Caco-2 (cell line): Measurements from ENCODE around the gene ELL. TPM values are rescaled to one million over a fixed set of nuclear protein-coding genes. Genes with fewer than 3 reads are reported as not detected.

Source experiments
- BruUV-seq: library from RNA; stranded (reverse); fragments of 400-500 nt; replicated peaks from 2 replicates; lab custom pipeline; 2021; lab: Mats Ljungman, UMichigan
- CTCF ChIA-PET: fragments of 300-600 bp; sonication (Branson Sonifier 250); formaldehyde crosslinking; loops from one replicate; lab custom pipeline; 2022; ENCODE audit warnings: antibody characterized with exemption; lab: Charles Lee
- POLR2A ChIA-PET: fragments of 300-600 bp; sonication (Branson Sonifier 250); formaldehyde crosslinking; loops from one replicate; lab custom pipeline; 2022; ENCODE audit warnings: antibody characterized with exemption; lab: Charles Lee
- DNase-seq, 2 experiments: peaks; one replicate each; pipeline versions ENCODE4 v3.0.0 to v3.0.0-alpha.2; 2020 to 2022
- H3K27me3 ChIP-seq: replicated peaks from 2 replicates; pipeline ENCODE4 v1.6.0; 2011; ENCODE audit warnings: low read length; ENCODE audit not compliant: control insufficient read depth, insufficient read depth
- H3K36me3 ChIP-seq: 2 replicates; pipeline ENCODE4 v1.5.1; 2011; ENCODE audit warnings: low read length; ENCODE audit not compliant: control insufficient read depth, insufficient read depth
- H3K4me1 ChIP-seq: fragments of 250-450 bp; sonication (Bioruptor Pico); 2 replicates; pipeline ENCODE4 v1.5.1; 2020; ENCODE audit warnings: mild to moderate bottlenecking
- H3K4me3 ChIP-seq: 2 replicates; pipeline ENCODE4 v1.5.1; 2011; ENCODE audit warnings: low read depth, mild to moderate bottlenecking, control low read depth, low read length
- H3K9me3 ChIP-seq: fragments of 250-450 bp; sonication (Bioruptor Pico); 2 replicates; pipeline ENCODE4 v1.5.1; 2020; ENCODE audit warnings: mild to moderate bottlenecking, moderate library complexity
- H3K27ac Mint-ChIP-seq: one replicate; pipeline ENCODE4 v1.8.0; 2022; ENCODE audit warnings: mixed read lengths; ENCODE audit not compliant: unreplicated experiment
- H3K27me3 Mint-ChIP-seq: one replicate; pipeline ENCODE4 v1.8.0; 2022; ENCODE audit warnings: mixed read lengths; ENCODE audit not compliant: insufficient read depth, unreplicated experiment
- H3K36me3 Mint-ChIP-seq: one replicate; pipeline ENCODE4 v1.8.0; 2022; ENCODE audit warnings: mild to moderate bottlenecking, mixed read lengths; ENCODE audit not compliant: insufficient read depth, unreplicated experiment
- H3K4me1 Mint-ChIP-seq: one replicate; pipeline ENCODE4 v1.8.0; 2022; ENCODE audit warnings: low read depth, mixed read lengths; ENCODE audit not compliant: unreplicated experiment
- H3K4me3 Mint-ChIP-seq: one replicate; pipeline ENCODE4 v1.8.0; 2022; ENCODE audit warnings: mild to moderate bottlenecking, moderate library complexity, mixed read lengths; ENCODE audit not compliant: unreplicated experiment
- H3K9me3 Mint-ChIP-seq: one replicate; pipeline ENCODE4 v1.8.0; 2022; ENCODE audit warnings: mixed read lengths; ENCODE audit not compliant: unreplicated experiment
- intact Hi-C: fragments of 100-400 bp; cut with micrococcal nuclease; formaldehyde crosslinking; loops from one replicate; pipeline ENCODE4 v1.10.0; 2022; ENCODE audit not compliant: unreplicated experiment
- total RNA-seq: library from RNA; stranded (reverse); gene quantifications from 2 replicates; pipeline ENCODE4 v1.2.3, GENCODE V29; 2022
- TF ChIP-seq, protein P1 (sequence below), 2 experiments: fragments of 200-600 bp in 1 of 2; IDR thresholded peaks; 1 replicate in 1 of 2; 2 replicates in 1 of 2; pipeline versions ENCODE4 v1.5.1 to v1.8.0; 2011 to 2022; ENCODE audit warnings: antibody characterized with exemption in 1 of 2, control low read depth in 1 of 2, inconsistent platforms in 1 of 2, low read depth in 1 of 2, low read length in 1 of 2, mild to moderate bottlenecking in 1 of 2, moderate library complexity in 1 of 2; ENCODE audit not compliant: insufficient read depth in 1 of 2, severe bottlenecking in 1 of 2, unreplicated experiment in 1 of 2

ELL gene
- total RNA-seq, 1 experiment from 2014 or later: 12.1 TPM

DNA sequence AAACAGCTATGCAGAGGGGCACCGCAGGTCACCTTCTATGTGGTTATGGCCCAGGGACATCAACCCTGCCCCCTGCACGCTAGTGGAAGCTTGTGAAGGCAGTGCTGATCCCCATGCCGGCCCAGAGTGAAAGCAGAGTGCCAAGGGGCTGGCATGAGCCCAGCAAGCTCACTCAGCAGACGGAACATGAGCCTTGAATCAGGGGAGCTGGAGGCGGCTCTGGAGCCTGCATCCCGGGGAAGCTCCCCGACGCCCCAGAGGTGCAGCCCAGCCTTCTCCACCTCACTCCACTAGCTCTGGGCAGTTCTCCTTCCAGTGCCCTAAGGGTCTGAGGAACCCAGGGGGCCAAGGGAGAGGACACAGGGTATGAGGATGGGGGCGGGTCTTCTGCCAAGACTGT lies 64.9 kb downstream of the ELL start:
- intact Hi-C loops: no loop called here
- Histone ChIP-seq H3K27me3 (no peaks in the 10 kb centered on the region), H3K36me3 (peaks cover 4% of the 10 kb centered on the region), H3K4me3 (no peak overlapping the region), H3K4me1 (peaks cover 28% of the 10 kb centered on the region), H3K9me3 (no peaks in the 10 kb centered on the region)
- no peak overlapping the region for H3K4me3 Mint-ChIP-seq
- TF ChIP-seq, protein P1, sequence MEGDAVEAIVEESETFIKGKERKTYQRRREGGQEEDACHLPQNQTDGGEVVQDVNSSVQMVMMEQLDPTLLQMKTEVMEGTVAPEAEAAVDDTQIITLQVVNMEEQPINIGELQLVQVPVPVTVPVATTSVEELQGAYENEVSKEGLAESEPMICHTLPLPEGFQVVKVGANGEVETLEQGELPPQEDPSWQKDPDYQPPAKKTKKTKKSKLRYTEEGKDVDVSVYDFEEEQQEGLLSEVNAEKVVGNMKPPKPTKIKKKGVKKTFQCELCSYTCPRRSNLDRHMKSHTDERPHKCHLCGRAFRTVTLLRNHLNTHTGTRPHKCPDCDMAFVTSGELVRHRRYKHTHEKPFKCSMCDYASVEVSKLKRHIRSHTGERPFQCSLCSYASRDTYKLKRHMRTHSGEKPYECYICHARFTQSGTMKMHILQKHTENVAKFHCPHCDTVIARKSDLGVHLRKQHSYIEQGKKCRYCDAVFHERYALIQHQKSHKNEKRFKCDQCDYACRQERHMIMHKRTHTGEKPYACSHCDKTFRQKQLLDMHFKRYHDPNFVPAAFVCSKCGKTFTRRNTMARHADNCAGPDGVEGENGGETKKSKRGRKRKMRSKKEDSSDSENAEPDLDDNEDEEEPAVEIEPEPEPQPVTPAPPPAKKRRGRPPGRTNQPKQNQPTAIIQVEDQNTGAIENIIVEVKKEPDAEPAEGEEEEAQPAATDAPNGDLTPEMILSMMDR (IDR thresholded peaks at IDR 0.05; ENCODE audit: insufficient read depth in 1 of 2, low read depth in 1 of 2, low read length in 1 of 2, severe bottlenecking in 1 of 2, unreplicated experiment in 1 of 2): no peak
- no peak for DNase-seq
- ChIA-PET CTCF (no interaction called here), POLR2A (interaction anchor here (0.6 kb wide), 1 partner anchor 10 kb away, joined by 4 read pairs; no protein-coding TSS in a partner anchor)
- H3K9me3 Mint-ChIP-seq: no peaks in the 10 kb centered on the region
- no TSS peak for BruUV-seq
- H3K36me3 Mint-ChIP-seq: peaks cover 22% of the 10 kb centered on the region
- H3K4me1 Mint-ChIP-seq: peaks cover 4% of the 10 kb centered on the region
- H3K27me3 Mint-ChIP-seq: no peaks in the 10 kb centered on the region
- H3K27ac Mint-ChIP-seq: no peak overlapping the region

DNA sequence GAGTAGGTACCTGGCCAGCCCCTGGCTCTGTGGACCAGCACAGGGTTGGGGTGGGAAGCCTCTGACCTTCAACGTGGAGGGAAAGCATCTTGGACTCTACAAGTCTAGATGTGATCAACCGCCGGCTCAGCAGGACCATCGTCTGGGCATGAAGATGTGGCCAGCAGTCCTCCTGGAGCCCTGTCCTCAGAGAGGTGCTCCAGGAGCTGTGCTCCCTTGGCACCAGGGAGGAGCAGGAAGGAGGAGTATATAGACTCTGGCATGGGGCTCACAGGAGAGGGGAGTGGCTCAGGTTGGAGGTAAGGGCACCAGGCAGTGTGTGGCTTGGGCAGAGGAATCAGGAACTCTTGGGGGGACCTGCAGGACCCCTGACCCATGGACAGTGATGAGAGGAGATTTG lies 65.6 kb downstream of the ELL start:
- CTCF ChIA-PET: no interaction called here
- peaks cover 2% of the 10 kb centered on the region for H3K36me3 ChIP-seq
- Mint-ChIP-seq H3K4me3 (no peak overlapping the region), H3K9me3 (no peaks in the 10 kb centered on the region), H3K36me3 (peaks cover 16% of the 10 kb centered on the region), H3K27ac (no peak overlapping the region), H3K27me3 (no peaks in the 10 kb centered on the region), H3K4me1 (peaks cover 4% of the 10 kb centered on the region)
- no TSS peak for BruUV-seq
- POLR2A ChIA-PET: no interaction called here
- H3K4me3 ChIP-seq: no peak overlapping the region
- no peaks in the 10 kb centered on the region for H3K27me3 ChIP-seq
- TF ChIP-seq, protein P1 (IDR thresholded peaks at IDR 0.05; ENCODE audit: insufficient read depth in 1 of 2, low read depth in 1 of 2, low read length in 1 of 2, severe bottlenecking in 1 of 2, unreplicated experiment in 1 of 2): no peak
- intact Hi-C loops: no loop called here
- no peak for DNase-seq
- H3K9me3 ChIP-seq: no peaks in the 10 kb centered on the region
- H3K4me1 ChIP-seq: peaks cover 23% of the 10 kb centered on the region

- Histone ChIP-seq H3K4me3 (no peak overlapping the region), H3K36me3 (peaks cover 2% of the 10 kb centered on the region), H3K4me1 (no peaks in the 10 kb centered on the region), H3K9me3 (no peaks in the 10 kb centered on the region), H3K27me3 (no peaks in the 10 kb centered on the region)
- ChIA-PET CTCF (no interaction called here), POLR2A (no interaction called here)
- Mint-ChIP-seq H3K36me3 (peaks cover 30% of the 10 kb centered on the region), H3K4me3 (no peak overlapping the region), H3K4me1 (peaks cover 4% of the 10 kb centered on the region), H3K9me3 (no peaks in the 10 kb centered on the region), H3K27me3 (no peaks in the 10 kb centered on the region), H3K27ac (no peak overlapping the region)
- BruUV-seq: no TSS peak
- TF ChIP-seq, protein P1 (IDR thresholded peaks at IDR 0.05; ENCODE audit: insufficient read depth in 1 of 2, low read depth in 1 of 2, low read length in 1 of 2, severe bottlenecking in 1 of 2, unreplicated experiment in 1 of 2): no peak
- intact Hi-C loops: no loop called here
- DNase-seq: no peak
Observed at GRCh38 chr19:18453269-18454024, 68.4 kb downstream of the ELL start.
